GM12864 (cell line): ENCODE data around the gene CHL1.
"Not testable (repeated sequence)": the region's sequence is repeated elsewhere in the genome, so short reads cannot be mapped to it uniquely, and the experiment has no call there.

Experiments
- DNase-seq: peaks from one replicate; pipeline ENCODE4 v3.0.0-alpha.2; 2011; ENCODE audit warnings: low read depth
- H3K4me3 ChIP-seq: 2 replicates; pipeline ENCODE4 v1.5.1; 2011; ENCODE audit warnings: mild to moderate bottlenecking, low read depth, low read length, control low read depth
- TF ChIP-seq, protein P1 (sequence below): IDR thresholded peaks from 2 replicates; pipeline ENCODE4 v1.5.1; 2011; ENCODE audit warnings: low read depth, mild to moderate bottlenecking, moderate library complexity, low read length, control low read depth, inconsistent platforms; ENCODE audit errors: missing control alignments

CHL1 gene

DNA sequence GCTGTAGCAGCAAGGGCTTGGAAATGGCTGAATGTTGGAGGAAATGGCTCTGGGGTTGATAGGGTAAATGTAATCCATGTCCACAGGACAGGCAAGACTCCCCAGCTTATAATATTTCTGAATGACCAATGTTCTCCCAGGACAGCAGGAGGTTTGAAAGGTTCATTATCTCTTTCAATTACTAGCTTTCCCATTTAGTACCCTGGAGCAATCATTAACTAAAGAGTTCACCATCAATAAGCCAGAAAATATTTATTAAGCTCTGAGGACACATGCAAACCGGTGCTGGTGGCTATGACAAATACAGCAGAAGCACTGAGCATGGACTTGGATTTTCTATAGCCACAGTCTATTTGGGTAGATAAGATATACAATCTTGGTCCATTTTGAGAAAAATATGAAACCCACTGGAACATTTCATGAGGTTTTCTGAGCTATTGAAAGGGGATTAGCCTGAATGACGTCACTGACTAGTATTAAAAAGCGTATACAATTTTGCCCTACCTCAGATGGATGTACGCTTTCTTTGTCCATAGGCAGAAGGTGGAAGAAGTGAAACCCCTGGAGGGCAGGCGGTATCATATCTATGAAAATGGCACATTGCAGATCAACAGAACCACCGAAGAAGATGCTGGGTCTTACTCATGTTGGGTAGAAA, 166.2 kb downstream of the CHL1 start:
- TF ChIP-seq, protein P1, sequence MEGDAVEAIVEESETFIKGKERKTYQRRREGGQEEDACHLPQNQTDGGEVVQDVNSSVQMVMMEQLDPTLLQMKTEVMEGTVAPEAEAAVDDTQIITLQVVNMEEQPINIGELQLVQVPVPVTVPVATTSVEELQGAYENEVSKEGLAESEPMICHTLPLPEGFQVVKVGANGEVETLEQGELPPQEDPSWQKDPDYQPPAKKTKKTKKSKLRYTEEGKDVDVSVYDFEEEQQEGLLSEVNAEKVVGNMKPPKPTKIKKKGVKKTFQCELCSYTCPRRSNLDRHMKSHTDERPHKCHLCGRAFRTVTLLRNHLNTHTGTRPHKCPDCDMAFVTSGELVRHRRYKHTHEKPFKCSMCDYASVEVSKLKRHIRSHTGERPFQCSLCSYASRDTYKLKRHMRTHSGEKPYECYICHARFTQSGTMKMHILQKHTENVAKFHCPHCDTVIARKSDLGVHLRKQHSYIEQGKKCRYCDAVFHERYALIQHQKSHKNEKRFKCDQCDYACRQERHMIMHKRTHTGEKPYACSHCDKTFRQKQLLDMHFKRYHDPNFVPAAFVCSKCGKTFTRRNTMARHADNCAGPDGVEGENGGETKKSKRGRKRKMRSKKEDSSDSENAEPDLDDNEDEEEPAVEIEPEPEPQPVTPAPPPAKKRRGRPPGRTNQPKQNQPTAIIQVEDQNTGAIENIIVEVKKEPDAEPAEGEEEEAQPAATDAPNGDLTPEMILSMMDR: no peak

DNA sequence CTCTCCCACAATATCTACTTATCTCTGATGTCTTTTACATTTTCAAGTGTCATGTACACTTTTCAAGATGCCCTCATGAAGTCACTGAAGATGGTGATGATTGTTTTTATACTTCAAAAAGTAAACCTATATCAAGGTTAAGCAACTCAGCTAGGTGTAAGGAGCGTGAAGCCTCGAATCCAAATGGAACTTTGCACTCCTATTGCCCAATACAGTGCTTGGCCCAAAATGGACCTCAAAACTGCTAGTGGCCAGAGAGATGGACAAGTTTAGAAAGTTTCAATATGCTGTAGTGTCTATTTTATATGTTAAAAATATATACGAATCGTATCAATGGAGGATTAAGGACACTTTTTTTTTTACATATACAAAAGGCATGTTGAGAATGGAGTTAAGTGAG, 167.7 kb downstream of the CHL1 start:
- H3K4me3 ChIP-seq: no peak overlapping the region
- no peak for DNase-seq
- TF ChIP-seq, protein P1: no peak

More for the DNA sequence above, 166.2 kb downstream of the CHL1 start:
- no peak for DNase-seq
- no peak overlapping the region for H3K4me3 ChIP-seq

DNA sequence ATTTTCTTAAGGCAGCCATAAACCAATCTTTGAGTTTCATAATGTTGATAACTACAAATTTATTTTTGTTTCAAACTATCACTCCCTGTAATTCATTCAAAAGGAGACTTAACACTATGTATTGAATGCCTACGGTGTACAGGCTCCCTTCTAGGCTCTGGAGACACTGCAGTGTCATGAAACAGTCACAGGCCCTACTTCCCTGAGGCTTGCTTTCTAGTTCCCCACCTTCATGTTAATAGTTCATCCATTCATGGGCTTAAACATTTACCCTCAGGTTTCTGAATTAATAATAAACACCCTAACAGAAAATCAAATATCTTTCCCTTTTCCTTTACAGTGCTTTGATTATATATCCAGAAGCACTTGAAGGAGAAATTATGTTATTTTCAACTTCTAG, 168.7 kb downstream of the CHL1 start:
- no peak for DNase-seq
- TF ChIP-seq, protein P1: no peak
- no peak overlapping the region for H3K4me3 ChIP-seq

DNA sequence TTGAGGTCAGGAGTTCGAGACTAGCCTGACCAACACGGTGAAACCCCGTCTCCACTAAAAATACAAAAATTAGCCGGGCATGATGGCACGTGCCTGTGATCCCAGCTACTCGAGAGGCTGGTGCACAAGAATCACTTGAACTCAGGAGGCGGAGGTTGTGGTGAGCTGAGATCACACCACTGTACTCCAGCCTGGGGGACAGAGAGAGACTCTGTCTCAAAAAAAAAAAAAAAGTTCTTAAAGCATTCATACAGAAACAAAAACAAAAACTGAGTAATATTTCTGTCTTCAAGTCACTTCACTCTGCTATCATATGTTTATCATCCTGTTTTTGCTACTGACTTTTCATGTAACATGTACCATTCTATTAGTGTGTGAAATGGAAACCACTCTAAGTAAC, 169.7 kb downstream of the CHL1 start:
- not testable (repeated sequence) for H3K4me3 ChIP-seq, DNase-seq

DNA sequence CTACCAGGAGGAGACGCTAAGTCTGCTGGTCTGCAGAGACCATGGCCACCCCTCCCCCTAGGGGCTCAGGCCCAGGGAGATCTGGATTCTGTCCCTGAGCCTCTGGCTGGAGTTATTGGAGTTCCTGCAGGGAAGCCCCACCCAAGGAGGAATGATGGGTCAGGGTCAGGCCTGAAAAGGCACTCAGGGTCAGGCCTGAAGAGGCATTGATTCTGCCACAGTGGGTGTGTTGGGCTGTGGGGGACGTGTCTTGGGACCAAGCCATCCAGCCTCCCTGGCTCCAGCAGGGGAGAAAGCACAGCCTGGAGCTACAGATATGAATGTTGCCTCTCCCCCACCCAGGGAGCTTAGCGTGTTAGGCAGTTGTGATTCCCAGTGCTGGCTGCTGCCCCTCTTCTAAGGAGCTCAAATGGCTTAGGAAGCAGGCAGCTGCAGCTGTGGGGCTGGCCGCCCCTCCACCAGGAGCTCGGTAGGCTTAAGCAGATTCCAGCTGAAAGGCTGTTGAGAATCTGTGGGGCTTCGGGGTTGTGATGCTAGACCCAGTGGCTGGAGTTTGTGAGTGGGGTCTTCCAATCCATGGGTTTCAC, 176.7 kb downstream of the CHL1 start:
- DNase-seq: no peak
- TF ChIP-seq, protein P1: no peak
- no peak overlapping the region for H3K4me3 ChIP-seq

DNA sequence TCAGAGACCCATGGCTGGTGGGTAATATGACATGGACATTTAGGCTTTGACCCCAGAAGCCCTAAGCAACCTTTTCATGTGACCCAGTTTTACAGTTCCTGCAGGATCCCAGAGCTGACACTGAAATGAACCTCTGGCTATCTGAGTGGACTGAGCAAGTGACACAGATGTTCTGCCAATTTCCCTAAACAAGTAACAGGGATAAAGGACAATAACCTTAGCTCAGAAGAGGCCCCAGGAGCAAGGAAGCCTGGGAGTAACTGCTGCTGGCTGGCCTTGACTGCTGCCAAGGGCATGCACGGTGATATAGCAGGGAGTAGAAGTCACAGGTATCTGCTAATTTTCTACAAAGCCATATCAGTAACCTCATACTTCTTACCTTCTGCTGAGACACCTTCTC, 177.9 kb downstream of the CHL1 start:
- H3K4me3 ChIP-seq: no peak overlapping the region
- TF ChIP-seq, protein P1: no peak
- DNase-seq: no peak

DNA sequence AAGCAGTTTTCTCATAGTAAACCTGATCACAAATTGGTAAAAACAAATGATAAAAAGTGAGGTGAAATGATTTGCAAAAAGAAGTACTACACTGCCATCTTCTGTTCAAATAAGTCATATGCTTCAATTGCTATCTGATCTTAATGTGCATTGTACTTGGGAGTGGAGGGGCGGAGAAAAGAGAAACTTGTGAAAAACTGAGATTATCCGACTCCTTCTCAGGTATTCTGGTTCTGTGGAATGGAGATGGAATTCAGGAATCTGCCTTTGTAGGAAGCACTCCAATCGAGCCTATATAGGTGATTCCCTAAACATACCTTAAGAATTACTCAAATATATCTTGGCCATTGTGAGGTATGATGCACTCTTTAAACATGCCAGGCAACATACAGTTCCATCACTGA, 180.6 kb downstream of the CHL1 start:
- no peak overlapping the region for H3K4me3 ChIP-seq
- DNase-seq: peak; percentile 8
- TF ChIP-seq, protein P1: peak; percentile 37
